K562 (cell line): ENCODE results near the gene CD164. TPM values are rescaled to one million over a fixed set of nuclear protein-coding genes. Genes with fewer than 3 reads are reported as not detected.
A peak's percentile ranks its signal among the peaks of the same experiment; 100 is the strongest.

Experiments
- ATAC-seq: fragments of 200-7000 bp; cut with Tn5 transposase; 3 replicates; pipeline ENCODE4 v1.9.1; 2020; ENCODE audit warnings: moderate library complexity
- BruUV-seq: library from RNA; stranded (reverse); fragments of 400-500 nt; replicated peaks from 2 replicates; lab custom pipeline; 2021; lab: Mats Ljungman, UMichigan
- CTCF ChIA-PET: fragments of 300-600 bp; formaldehyde crosslinking; extraction: SDS; loops from one replicate; lab custom pipeline; 2021; ENCODE audit warnings: low intra/inter-chr PET ratio; lab: Yijun Ruan, JAX
- POLR2A ChIA-PET: fragments of 300-600, 350-650 bp; sonication (Branson Sonifier 250); formaldehyde crosslinking; extraction: SDS; loops from one replicate; lab custom pipeline; 2021; ENCODE audit warnings: antibody characterized with exemption, inconsistent platforms; lab: Yijun Ruan, JAX
- DNase-seq, 4 experiments: peaks; one replicate each; pipeline versions ENCODE4 v3.0.0 to v3.0.0-alpha.2; 2011 to 2018; ENCODE audit warnings: low spot score in 3 of 4, mixed read lengths in 3 of 4; ENCODE audit errors: extremely low read depth in 1 of 4
- FAIRE-seq: peaks from 2 replicates; lab custom pipeline; 2011; peaks lifted over from hg19 to GRCh38; lab: Jason Lieb, UNC
- H2AFZ ChIP-seq: 2 replicates; pipeline ENCODE4 v1.6.0; 2011; ENCODE audit warnings: low read depth, low read length, control low read depth, inconsistent platforms
- H3K27ac ChIP-seq: fragments of 200-600 bp; 3 replicates; pipeline ENCODE4 v1.8.0; 2011; ENCODE audit warnings: low read depth, mild to moderate bottlenecking, control low read depth, inconsistent platforms, low read length, moderate library complexity, mixed read lengths; ENCODE audit errors: extremely low read depth
- H3K27me3 ChIP-seq, 2 experiments: fragments of 300-600 bp in 1 of 2; 2 replicates in 1 of 2; 3 replicates in 1 of 2; pipeline versions ENCODE4 v1.6.0 to v1.8.0; 2011; ENCODE audit warnings: inconsistent platforms in 2 of 2, low read length in 2 of 2, mild to moderate bottlenecking in 1 of 2, mixed read lengths in 1 of 2, moderate library complexity in 1 of 2; ENCODE audit not compliant: control insufficient read depth in 2 of 2, insufficient read depth in 2 of 2
- H3K36me3 ChIP-seq: fragments of 300-600 bp; 3 replicates; pipeline ENCODE4 v1.8.0; 2011; ENCODE audit warnings: mild to moderate bottlenecking, low read length, inconsistent platforms; ENCODE audit not compliant: control insufficient read depth, insufficient read depth
- H3K4me1 ChIP-seq, 2 experiments: fragments of 200-600 bp in 1 of 2; replicated peaks in 1 of 2; 2 replicates in 1 of 2; 3 replicates in 1 of 2; pipeline versions ENCODE4 v1.5.1 to v1.8.0; 2011; ENCODE audit warnings: inconsistent platforms in 2 of 2, low read length in 2 of 2, mild to moderate bottlenecking in 1 of 2, mixed read lengths in 1 of 2, moderate library complexity in 1 of 2; ENCODE audit not compliant: control insufficient read depth in 2 of 2, insufficient read depth in 2 of 2
- H3K4me2 ChIP-seq: 2 replicates; pipeline ENCODE4 v1.6.1; 2011; ENCODE audit warnings: low read length, control low read depth, inconsistent platforms, mixed read lengths; ENCODE audit not compliant: insufficient read depth
- H3K4me3 ChIP-seq: fragments of 200-600 bp; sonication (generic), shearing (Covaris generic); 2 replicates; pipeline ENCODE4 v1.5.1; 2016; ENCODE audit warnings: control low read depth, inconsistent platforms
- H3K79me2 ChIP-seq: fragments of 200-600 bp; 3 replicates; pipeline ENCODE4 v1.8.0; 2011; ENCODE audit warnings: low read length, inconsistent platforms; ENCODE audit not compliant: control insufficient read depth, insufficient read depth
- H3K9ac ChIP-seq, 2 experiments: 2 replicates each; pipeline versions ENCODE4 v1.6.0 to v1.6.1; 2011; ENCODE audit warnings: low read depth in 2 of 2, low read length in 2 of 2, control low read depth in 1 of 2, inconsistent platforms in 1 of 2, mild to moderate bottlenecking in 1 of 2, mixed read lengths in 1 of 2; ENCODE audit not compliant: insufficient read depth in 1 of 2
- H3K9me1 ChIP-seq: one replicate; pipeline ENCODE4 v1.6.0; 2011; ENCODE audit warnings: inconsistent platforms, mild to moderate bottlenecking, low read length, moderate library complexity; ENCODE audit not compliant: control insufficient read depth, insufficient read depth
- H3K9me3 ChIP-seq: replicated peaks from 2 replicates; pipeline ENCODE4 v1.5.1; 2011; ENCODE audit warnings: low read depth, low read length, inconsistent platforms; ENCODE audit not compliant: control insufficient read depth, insufficient read depth
- H4K20me1 ChIP-seq: replicated peaks from 2 replicates; pipeline ENCODE4 v1.6.1; 2011; ENCODE audit warnings: low read length, inconsistent platforms, mixed read lengths; ENCODE audit not compliant: control insufficient read depth, insufficient read depth
- CXXC5 ChIP-seq: fragments of 250-450 bp; sonication (Bioruptor Pico); IDR thresholded peaks from 2 replicates; pipeline ENCODE4 v1.8.0; 2022; ENCODE audit warnings: inconsistent platforms, mild to moderate bottlenecking, moderate library complexity
- ZBTB2 ChIP-seq: fragments of 450-650 bp; IDR thresholded peaks from 2 replicates; pipeline ENCODE4 v1.6.1; 2016; ENCODE audit warnings: antibody characterized with exemption
- ZNF766 ChIP-seq: fragments of 200-800 bp; sonication (Bioruptor generic); conservative IDR thresholded peaks from 2 replicates; pipeline ENCODE4 v1.6.1; 2016; ENCODE audit warnings: missing genetic modification characterization, missing compliant biosample characterization
- ZNF778 ChIP-seq: fragments of 450-650 bp; formaldehyde crosslinking; IDR thresholded peaks from 2 replicates; pipeline ENCODE4 v1.4.0; 2020; ENCODE audit warnings: mild to moderate bottlenecking, moderate library complexity
- WGBS: fragments of 100-300 bp; shearing (Covaris generic); methylation state at CpG from one replicate; pipeline ENCODE4 v1.1.6; 2016; ENCODE audit warnings: low coverage, mixed read lengths; ENCODE audit not compliant: insufficient coverage; ENCODE audit errors: missing lambda C conversion rate; 5-methylcytosine and 5-hydroxymethylcytosine counted together
- in situ Hi-C: fragments of 300-500 bp; cut with MboI; formaldehyde crosslinking; loops from 4 replicates; pipeline ENCODE4 v1.15.0; 2018; ENCODE audit warnings: inconsistent platforms, mixed read lengths
- intact Hi-C: fragments of 100-400 bp; cut with micrococcal nuclease; formaldehyde crosslinking; loops from 2 replicates; pipeline ENCODE4 v1.14.2; 2022
- polyA plus RNA-seq, 8 experiments: library from polyadenylated mRNA; depleted of rRNA in 4 of 8; stranded (reverse) in 5 of 8; unstranded in 3 of 8; fragments of >200 nt; fragmentation: Nextera tagmentation in 2 of 8; fragmentation: Illumina TruSeq in 1 of 8; extraction: Ambion mirVana in 2 of 8; extraction: Trizol in 1 of 8; gene quantifications; 2 replicates each; pipeline versions ENCODE4 v1.2.1 to v1.2.3, GENCODE V29; 2011 to 2014; ENCODE audit warnings: inconsistent platforms in 1 of 8, missing spikeins in 1 of 8
- total RNA-seq, 7 experiments: library from RNA; depleted of rRNA in 6 of 7; stranded (reverse); fragments of >200 nt in 6 of 7; fragmentation: Illumina TruSeq in 2 of 7; extraction: Trizol in 2 of 7; gene quantifications; 2 replicates each; pipeline versions ENCODE4 v1.2.1 to v1.2.3, GENCODE V29; 2011 to 2021; ENCODE audit warnings: low replicate concordance in 1 of 7
- TF ChIP-seq, protein P1 (sequence below): IDR thresholded peaks from 3 replicates; pipeline ENCODE4 v1.6.1; 2011; ENCODE audit warnings: borderline replicate concordance, mild to moderate bottlenecking, moderate library complexity; ENCODE audit not compliant: insufficient read length; ENCODE audit errors: extremely low read depth

The CD164 gene
- total and polyA plus RNA-seq, 9 of the 15 experiments (the other 6 are each of a cell fraction or from before 2014, with no cell fraction given), result 79.5 to 317 (median 165) TPM

DNA sequence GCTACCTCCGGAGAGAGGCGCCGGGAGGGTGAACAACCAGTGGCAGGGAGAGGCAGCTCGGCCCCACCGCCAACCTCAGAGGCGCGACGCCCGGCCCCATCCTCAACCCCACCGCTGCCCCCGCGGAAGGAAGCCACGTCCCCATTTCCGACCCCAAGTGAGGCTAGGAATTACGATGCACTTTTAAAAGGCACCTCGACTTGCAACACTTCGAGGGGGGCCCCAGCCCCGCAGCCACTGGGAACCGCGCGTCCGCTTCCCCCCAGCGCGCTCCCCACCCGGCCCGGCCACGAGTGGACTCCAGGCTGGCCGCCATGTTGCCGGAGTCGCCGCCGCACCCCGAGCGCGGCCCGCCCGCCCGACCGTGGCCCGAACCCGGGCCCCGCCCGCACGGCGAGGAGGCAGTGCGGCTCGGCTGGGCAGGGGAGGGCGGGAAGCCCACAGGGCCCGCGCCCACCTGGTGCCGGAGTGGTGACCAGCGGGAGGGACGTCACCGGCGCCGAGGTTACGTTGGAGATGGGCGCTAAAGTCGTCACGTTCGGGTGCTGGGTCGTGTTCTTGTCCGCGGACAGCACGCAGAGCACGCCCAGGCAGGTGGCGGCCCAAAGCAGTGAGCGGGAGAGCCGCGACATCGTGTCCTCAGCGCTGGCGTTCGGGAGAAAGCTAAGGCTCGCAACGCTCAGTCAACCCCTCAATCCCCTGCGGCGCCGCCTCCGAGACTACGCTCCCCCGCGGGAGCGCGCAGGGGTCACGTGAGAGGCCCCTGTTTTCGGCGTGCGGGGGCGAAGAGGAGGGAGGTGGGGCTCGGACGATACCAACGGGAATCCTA lies at the start of gene CD164 (continued):
- TF ChIP-seq ZBTB2 (peak; percentile 65; the same call in 1 of the 2 replicates), CXXC5 (CRISPR knock-in tag) (peak; percentile 96)

GRCh38 chr6:109429496-109429895 lies 47.2 kb upstream of the CD164 start:
- no peak overlapping the region for H3K4me2 ChIP-seq
- TF ChIP-seq, protein P1, sequence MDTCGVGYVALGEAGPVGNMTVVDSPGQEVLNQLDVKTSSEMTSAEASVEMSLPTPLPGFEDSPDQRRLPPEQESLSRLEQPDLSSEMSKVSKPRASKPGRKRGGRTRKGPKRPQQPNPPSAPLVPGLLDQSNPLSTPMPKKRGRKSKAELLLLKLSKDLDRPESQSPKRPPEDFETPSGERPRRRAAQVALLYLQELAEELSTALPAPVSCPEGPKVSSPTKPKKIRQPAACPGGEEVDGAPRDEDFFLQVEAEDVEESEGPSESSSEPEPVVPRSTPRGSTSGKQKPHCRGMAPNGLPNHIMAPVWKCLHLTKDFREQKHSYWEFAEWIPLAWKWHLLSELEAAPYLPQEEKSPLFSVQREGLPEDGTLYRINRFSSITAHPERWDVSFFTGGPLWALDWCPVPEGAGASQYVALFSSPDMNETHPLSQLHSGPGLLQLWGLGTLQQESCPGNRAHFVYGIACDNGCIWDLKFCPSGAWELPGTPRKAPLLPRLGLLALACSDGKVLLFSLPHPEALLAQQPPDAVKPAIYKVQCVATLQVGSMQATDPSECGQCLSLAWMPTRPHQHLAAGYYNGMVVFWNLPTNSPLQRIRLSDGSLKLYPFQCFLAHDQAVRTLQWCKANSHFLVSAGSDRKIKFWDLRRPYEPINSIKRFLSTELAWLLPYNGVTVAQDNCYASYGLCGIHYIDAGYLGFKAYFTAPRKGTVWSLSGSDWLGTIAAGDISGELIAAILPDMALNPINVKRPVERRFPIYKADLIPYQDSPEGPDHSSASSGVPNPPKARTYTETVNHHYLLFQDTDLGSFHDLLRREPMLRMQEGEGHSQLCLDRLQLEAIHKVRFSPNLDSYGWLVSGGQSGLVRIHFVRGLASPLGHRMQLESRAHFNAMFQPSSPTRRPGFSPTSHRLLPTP, result no peak
- TF ChIP-seq ZNF766 (CRISPR knock-in tag) (no peak), ZNF778 (CRISPR knock-in tag) (no peak)
- TF ChIP-seq, all 486 proteins: peak for 0
- H3K4me1 ChIP-seq, result no peaks in the 10 kb centered on the region; a peak in 1 of 5 replicates
- no peak overlapping the region for H3K27ac ChIP-seq
- H3K9me1 ChIP-seq, result no peaks in the 10 kb centered on the region
- DNase-seq (no peak), FAIRE-seq (no peak), ATAC-seq (no peak)
- no peak overlapping the region for H3K9ac ChIP-seq
- BruUV-seq, result no TSS peak
- H3K36me3 ChIP-seq, result no peaks in the 10 kb centered on the region
- no peaks in the 10 kb centered on the region for H4K20me1 ChIP-seq
- intact Hi-C loops, result no loop called here
- H3K9me3 ChIP-seq, result no peaks in the 10 kb centered on the region
- ChIA-PET CTCF (no interaction called here), POLR2A (interaction anchor here (0.9 to 1.0 kb wide), 3 partner anchors 15 to 45 kb away, joined by 3 to 7 read pairs (median 6); no protein-coding TSS in a partner anchor)
- H2AFZ ChIP-seq, result no peak overlapping the region
- no peaks in the 10 kb centered on the region for H3K27me3 ChIP-seq
- in situ Hi-C loops, result no loop called here
- H3K79me2 ChIP-seq, result no peaks in the 10 kb centered on the region
- no peak overlapping the region for H3K4me3 ChIP-seq
- WGBS, result 60% methylated on average over 3 of the region's 3 CpGs
